Adrenal gland (tissue), 5 donors: ENCODE measurements around the gene CRISPLD2.

ENCODE experiments used
- CTCF ChIP-seq, 6 experiments: fragments of 450-650 bp in 4 of 6; fragments of 200-600 bp in 2 of 6; sonication (generic) in 1 of 6; IDR thresholded peaks; 1 replicate in 5 of 6; 2 replicates in 1 of 6; pipeline versions ENCODE4 v1.5.1 to v1.8.0; 2016 to 2021; ENCODE audit warnings: antibody characterized with exemption in 6 of 6, mild to moderate bottlenecking in 2 of 6, moderate library complexity in 1 of 6
- POLR2A ChIP-seq, 2 donors: fragments of 450-650 bp; IDR thresholded peaks; one replicate each; pipeline ENCODE4 v1.6.1; 2017; ENCODE audit warnings: antibody characterized with exemption in 2 of 2, mild to moderate bottlenecking in 2 of 2, moderate library complexity in 1 of 2
- donor health status: DM: no; HTN: no; CAD: no.

DNA sequence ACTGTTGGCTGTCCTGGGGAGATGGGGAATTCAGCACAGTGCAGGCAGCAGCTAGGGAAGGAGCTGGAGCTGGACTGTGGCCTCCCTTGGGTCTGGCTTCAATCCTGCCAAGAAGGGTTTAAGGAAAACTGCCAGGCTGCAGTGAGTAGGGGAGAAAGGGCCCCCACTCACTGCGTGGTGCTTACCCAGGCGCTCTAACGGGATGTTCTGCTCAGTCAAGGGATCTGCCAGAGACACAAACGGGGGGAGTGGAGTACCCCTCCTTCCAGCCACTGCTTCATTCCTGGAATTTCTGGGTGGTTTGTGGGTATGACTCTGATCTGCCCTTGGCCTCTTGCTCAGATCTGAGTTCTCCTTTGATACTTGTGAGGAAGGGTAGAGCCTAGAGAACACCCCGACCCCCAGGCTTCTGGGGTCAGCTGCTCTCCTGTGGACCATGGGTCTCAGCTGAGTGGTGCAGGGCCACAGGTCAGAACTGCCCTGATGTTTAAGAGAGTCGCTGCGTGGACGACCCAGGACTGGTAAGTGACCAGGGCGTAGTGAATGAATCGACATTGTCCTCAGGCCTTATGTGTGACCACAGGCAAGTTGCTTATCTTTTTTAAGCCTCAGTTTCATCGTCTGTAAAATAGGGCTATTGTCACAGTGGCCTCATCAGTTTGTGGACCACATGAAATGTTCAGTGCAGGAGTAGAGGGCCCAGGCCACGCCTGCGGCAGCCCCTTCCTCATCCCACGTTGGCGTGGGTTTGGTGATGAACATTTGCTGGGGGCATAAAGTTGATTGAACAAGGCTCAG lies 9.6 kb downstream of the CRISPLD2 start:
- TF ChIP-seq CTCF (IDR thresholded peaks at IDR 0.05) (no peak), POLR2A (IDR thresholded peaks at IDR 0.05) (no peak)
